NCI-H187 (cell line): ENCODE data around the gene MLLT6.

ENCODE experiments used
- DNase-seq, 2 experiments: peaks; one replicate each; lab custom pipeline; 2025; lab: John Stamatoyannopoulos, UW

Gene MLLT6

DNA sequence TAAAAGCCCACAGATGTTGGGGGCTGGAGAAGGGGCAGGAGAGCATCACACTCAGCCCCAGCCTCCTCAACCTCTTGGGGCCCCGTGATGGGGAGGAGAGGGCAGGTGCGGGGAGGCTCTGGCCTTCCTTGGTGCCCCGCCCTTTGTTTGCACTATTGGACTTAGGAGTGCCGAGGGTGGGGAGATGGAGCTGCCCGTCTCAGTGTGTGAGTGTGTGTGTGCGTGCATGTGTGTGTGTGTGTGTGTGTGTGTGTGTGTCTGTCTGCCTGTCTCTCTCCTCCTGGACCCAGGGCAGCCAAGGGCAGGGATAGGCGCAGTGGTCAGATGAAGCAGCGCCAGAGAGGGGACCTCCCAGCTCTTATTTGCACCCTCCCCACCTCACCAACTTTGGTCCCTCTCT lies 21.1 kb downstream of the MLLT6 start:
- DNase-seq = peak; percentile 17 to 37

DNA sequence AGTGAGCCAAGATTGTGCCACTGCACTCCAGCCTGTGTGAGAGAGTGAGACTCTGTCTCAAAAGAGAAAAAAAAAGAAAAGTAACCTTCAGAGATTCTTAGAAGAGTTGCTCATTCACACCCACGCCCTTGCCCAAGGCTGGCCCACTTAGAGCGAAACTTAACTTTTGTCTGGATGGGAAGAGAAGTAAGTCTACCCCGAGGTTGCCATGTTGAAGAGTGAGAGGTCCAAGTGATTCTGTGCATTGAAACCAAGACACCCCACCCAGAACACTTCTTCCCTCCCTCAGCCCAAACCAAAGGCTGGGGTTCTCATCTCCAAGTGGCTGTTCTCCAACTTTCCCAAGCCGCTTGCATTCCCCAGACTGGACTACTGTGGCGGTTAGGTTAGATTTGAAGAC lies 22.7 kb downstream of the MLLT6 start:
- no peak for DNase-seq

DNA sequence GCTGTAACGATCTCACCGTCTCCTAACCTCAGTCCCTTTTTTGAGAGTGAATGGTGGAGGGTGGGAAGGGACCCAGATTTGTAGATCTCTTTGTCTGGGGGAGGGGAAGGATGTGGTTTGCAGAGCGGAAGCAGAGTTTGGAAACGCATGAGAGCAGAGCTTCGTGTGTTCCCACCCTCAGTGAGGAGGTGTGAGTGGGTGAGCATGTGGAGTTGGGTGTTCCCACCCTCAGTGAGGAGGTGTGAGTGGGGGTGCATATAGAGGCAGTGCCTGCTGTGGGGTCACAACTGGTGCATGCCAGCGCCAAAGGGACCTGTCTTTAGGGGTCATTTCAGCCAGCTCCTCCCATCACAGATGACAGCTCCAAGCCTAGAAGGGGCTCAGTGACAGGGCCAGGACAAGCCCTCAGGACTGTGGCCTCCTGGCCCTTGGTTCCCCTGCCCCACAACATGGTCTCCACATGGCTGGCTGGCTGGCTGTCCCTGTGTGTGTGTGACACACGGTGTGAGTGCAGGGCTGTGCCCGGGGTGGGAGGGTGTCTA lies 23.3 kb downstream of the MLLT6 start:
- no peak for DNase-seq

DNA sequence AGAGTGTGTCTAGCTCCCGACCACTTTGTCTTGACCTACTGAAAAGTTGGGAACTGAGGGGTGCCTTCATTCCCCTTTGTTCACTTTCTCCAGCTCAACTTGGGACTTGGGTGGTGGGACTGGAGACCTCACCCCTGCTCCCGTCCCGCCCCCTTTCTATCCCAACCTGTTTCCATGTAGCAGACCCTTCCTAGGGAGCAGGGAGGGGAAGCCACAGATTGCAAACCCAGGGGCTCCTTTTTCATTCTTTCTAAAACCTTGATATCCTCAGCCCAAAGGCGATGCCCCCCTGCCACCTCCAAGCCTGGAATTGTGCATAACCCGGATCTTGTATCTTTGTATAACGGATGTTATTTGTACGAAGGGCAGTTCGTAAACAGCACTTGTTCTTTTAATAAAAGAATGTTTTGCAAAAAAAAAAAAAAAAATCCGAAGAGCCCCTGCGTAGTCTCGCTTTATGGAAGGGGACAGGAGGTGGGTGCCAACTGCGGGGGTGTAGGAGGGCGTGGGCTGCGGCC lies 24.4 kb downstream of the MLLT6 start:
- DNase-seq = no peak

DNA sequence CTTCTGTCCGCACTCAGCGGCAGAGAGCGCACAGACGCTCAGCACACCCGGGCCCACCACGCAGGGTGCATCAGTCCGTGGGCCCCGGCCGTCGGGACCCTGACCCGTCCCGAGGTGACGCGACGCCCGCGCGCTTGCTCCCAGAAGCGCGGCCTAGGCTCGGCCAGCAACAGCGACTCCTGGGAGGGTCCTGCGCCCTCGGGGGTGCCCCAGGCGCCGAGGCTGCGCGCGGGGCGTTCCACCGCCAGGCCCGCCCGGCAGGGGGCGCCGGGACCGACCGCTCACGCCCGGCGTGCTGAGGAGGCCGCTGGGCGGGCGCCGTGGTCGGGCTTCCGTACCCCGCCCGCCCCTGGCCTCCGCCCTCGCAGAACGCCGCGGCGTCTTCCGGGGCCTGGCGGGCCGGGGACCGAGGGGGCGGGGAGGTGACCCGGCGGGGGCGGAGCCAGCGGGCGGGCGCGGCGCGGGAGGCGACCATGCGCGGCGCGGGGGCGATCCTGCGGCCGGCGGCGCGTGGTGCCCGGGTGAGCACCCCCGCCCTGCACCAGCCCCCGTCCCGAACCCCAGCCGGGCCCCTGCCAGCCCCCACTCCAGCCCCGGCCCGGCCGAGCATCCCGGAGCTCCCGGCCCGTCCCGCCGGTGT lies 24.9 kb downstream of the MLLT6 start, which contains the start of gene CISD3:
CISD3 (plus strand) TSS at position 456 of the 640 bp plus-strand sequence; CDS start at position 474, 18 bp downstream.
- peak; percentile 34 to 75 for DNase-seq

DNA sequence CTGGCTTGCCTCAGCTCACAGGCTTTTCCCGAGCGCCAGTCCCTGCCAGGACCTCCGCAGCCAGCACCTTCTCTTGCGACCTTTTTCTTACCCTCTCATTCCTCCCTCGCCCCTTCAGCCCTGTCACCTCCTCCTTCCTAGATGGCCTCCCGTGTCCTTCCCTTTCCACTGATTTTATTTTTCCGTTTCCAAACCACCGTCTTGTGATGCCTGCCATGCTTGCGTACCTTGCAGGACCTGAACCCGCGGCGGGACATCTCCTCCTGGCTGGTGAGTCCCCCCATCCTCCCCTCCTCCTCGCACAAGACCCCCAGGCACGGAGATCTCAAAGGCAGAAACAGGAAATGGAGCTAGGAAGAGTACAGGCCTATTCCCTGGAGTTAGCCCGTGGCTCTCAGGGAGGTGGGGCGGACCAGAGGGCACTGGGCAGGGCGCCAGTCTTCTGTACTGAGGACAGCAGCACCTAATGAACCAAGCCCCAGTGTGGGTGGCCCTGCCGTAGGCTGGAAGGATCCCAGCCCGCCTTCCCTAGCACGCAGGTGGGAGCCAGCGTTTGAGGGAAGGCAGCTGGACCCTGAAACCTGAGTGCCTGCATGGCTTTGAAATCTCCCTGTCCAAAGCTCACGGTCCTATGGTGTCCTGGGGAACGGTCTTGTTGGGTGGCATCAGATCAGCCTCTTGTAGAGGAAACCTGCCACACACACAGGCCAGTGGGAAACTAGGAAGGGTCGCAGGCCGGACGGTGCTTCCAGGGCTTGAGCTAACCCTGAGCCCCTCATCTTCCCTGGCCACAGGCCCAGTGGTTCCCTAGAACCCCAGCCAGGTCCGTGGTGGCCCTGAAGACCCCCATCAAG lies 25.7 kb downstream of the MLLT6 start:
- no peak for DNase-seq

DNA sequence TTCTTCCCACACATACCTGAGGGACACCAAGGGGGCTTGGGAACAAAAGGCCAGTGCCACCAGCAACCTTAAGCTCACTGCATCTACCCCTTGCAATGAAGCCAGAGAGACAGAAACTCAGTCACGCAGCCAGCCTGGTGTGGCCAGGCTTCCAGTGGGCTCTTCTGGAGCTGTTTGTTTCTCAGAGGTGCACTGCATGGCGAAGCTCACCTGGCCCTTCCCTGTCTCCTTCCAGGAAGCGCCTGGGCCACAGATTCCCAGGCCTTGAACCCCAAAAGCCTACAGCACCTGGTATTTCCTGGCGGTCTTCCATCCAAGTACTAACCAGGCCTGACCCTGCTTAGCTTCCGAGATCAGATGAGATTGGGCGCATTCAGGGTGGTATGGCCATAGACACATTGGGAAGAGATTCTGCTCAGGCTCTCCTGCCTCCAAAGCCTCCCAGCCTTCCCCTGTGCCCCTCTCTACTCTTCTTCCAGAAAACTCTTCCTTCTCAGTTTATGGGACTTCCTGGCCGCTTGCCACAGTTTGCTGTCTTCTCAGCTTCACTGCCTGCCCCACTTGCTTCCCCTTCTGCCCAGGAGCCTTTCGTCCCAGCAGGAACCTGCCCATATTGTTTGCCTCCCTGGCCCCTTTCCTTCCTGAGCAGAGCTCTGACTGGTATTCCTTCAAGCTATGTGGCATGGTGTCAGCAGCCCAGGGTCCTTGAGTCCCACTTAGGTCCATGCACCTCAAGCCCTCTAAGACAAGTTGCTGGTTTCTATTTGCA lies 26.6 kb downstream of the MLLT6 start:
- no peak for DNase-seq

DNA sequence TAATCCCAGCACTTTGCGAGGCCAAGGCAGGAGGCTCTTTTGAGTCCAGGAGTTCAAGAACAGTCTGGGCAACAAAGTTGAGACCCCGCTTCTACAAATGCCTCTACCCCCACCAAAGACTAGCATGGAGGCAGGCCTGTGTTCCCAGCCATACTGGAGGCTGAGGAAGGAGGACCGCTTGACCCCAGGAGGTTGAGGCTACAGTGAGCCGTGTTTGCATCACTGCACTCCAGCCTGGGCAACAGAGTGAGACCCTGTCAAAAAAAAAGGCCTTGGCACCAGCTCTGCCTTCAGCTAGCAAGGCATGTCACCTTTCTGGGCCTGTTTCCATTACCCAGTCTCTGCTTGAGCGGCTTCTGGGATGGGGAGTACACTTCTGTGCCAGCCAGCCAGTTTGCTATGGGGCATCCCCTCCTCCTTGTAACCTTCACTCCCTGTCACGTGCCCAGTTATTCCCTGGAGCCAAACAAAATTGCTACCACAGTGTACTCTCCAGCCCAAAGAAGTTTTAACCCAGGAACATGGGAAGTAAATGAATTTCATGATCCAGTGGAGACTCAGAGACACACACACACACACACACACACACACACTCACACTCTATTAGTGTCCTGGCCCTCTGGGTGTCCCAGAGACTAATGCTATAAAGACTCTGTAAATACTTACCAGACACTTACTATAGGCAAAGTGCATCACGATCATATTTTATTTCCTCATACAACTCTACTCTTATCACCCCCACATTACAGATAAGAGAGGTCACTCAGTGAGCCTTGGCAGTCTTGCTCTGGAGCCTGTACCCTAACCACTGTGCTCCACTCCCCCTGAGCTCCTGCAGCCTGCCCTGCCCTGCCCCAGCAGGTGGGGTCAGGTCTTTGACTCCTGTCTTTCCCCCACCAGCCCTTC lies 27.6 kb downstream of the MLLT6 start:
- DNase-seq = no peak

DNA sequence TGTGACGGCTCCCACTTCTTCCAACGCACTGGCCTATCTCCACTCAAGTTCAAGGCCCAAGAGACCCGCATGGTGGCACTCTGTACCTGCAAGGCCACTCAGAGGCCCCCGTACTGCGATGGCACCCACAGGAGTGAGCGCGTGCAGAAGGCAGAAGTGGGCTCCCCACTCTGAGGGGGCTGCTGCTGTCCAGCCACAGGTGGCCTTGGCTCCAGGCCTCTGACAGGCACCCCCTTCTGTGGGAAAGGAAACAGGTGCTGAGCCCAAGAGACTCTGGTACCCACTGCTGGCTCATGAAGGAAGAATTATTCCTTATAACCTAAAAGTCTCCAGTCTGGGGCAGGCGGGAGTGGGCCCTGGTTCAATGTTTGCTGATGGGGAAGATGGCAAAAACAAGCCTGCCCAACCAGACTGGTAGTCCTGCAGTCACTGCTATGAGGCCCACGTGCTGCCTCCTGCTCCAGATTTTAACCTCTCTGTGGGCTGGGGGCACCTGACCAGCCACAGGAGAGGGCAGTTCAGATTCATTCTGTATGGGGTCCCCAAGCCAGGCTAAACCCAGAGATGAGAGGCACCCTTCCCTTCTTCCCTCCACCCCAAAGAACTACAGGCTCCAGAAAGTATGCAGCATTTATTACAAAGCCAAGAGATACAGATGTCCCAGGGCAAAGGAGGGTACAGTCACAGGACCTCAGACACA lies 28.4 kb downstream of the MLLT6 start:
- no peak for DNase-seq

DNA sequence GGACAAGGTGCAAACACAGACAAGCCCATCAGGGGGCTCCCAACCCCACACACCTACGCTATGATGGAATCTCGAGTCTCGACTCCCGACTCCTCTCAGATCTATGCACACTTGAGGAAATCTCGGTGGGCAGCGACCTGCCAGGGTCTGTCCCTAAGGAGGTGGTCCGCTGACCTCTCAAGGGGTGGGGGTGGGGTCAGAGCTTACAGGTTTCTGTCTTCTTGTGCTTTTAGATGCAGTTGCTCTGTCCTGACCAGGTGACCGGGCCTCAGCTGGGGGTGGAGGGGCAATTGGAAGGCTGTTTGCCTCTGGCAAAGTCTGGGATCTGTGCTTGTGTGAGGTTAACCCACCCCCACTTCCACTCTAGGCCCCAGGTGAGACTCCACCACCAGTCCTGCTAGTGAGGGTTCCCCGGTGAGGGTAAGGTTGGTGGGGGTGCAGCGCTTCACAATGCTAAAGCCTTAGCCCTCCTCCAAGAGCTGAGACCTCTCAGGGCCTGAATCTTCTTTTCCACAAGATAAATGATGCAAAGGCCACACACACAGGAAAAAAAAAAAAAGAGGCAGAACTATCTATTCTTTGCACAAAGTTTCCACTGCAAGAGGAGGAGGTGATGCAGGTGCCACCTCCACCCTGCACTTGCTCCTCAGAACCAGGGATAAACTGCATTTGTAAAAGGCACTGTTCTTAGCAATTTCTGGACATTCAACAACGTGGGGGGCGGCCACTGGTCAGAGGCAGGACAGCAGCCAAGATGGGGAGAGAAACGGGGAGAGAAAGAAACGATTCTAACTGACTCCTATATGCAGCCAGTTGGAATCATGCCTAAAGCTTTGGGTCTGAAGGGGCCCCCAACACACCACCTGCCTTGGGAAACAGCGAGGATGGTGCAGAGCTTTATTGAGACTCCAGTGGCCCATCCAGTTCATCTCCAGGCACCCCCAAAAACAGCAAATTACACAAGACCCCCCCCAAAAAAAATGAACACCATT lies 29.2 kb downstream of the MLLT6 start:
- no peak for DNase-seq

DNA sequence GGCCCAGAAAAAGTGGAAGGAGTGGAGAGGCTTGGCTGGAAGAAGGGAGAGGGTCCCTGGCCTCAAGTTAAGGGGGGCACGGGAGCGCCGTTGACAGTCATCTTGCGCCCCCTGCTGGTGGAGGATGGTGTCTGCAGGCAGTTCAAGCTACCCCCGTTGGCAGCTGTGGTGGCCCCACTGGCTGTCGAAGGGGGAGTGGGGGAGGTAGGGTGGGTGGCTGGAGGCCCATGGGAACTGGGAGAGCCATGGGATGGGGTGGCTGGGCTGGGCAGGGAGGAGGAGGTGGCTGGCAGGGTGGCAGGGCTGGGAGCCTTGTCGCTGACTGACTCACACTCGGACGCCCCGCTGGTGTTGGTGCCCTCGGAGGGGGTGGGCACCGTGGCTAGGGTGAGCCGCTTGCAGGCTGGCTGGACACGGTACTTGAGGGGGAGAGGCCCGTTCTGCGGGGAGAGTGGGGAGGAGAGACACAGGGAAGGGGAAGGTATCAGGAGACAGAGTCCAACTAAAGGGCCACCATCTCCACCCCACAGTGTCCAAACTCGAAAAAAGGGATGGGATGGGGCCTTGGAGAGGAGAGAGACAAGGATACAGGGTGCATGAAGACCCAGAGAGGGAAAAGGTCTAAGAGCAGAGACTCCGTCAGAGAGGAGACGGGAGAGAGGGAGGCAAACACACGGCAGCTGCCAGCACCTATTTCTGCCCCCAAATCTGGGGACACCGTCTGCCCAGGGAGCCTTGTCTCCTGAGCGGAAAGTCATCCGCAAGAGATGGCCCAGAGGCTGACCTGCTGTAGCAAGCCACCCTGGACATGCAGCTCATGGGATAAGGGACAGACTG lies 30.3 kb downstream of the MLLT6 start:
- DNase-seq = no peak

DNA sequence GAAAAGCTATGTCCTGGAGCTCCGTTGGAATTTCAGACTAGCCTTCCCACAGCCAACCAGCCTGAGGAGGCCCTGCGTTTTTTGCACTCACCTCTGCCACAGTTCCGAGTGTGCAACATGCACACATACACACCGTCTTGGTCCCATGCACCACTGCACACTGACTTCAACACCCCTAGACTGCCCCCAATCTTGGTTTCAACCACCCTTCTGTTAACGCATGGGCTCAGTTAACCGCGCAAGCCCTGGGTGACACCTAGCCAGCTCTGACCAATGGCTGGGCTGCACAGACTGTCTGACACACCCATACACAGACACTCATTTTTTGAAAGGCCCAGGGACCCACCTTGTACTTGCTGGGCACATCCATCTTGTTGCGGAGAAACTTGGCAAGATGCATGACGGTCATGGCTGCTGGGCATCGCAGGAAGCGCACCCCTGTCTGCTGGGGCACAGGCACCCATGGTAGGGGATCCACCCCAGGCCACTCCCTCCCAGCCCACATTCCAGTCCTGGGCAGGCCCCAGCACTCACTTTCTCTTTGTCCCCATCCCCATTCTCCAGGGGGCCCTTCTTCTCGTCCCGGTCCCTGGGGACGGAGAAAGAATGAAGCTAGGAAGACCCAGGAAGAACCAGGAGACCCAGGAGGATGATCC lies 33.1 kb downstream of the MLLT6 start:
- no peak for DNase-seq

DNA sequence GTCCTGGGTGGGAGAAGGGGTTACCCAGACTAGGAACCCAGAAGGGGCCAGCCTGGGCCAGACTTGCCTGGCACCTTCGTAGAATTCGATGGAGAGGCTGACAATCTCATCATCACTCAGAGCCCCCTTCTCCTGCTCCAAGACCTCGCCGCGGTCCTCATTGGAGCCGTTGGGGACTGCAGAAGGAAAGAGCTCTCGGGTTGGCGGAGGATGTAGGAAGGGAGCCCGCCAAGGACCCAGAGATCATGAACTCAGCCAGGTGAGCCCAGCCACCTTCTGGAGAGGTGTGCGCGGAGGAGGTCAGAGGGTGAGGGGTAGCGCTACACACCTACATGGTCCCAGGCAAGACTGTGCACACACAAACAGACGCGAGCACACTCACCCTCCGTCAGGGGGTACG lies 33.6 kb downstream of the MLLT6 start:
- no peak for DNase-seq

DNA sequence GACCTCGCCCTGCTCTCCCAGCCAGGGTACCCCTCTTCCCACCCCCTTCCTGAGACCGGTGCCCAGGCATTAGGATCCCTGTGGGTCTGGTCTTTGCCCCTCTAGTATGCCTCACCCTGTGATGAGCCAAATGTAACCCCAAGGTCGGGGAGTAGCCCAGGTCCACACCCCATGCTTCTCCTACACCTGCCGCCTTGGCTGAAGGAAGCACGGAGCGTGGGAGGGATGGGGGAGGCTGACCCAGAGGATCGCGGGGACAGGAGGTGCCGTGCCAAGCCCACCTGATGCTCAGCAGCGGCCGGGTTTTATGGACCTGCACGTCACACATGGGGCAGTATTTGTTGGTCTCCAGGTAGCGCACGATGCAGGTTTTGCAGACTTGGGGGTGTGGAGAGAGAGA lies 34.2 kb downstream of the MLLT6 start:
- no peak for DNase-seq

DNA sequence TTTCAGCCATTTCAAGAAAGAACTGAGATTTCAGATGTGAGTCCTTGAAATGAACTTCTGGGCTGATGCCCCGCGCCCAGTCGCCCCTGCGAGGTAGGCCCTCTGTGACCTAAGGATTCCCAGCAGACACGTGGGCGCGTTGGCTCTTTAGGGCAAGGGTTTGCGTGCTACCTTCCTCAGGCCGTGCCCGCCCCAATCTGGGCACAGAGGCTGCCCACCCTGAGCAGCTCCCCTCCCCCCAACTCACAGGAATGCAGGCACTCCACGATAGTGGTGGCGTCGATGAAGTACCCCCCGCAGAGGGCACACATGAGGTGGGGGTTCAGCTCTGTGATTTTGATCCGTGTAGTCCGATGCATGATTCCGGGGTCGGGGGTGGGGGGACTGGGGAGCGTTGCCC lies 35.0 kb downstream of the MLLT6 start:
- DNase-seq = no peak

DNA sequence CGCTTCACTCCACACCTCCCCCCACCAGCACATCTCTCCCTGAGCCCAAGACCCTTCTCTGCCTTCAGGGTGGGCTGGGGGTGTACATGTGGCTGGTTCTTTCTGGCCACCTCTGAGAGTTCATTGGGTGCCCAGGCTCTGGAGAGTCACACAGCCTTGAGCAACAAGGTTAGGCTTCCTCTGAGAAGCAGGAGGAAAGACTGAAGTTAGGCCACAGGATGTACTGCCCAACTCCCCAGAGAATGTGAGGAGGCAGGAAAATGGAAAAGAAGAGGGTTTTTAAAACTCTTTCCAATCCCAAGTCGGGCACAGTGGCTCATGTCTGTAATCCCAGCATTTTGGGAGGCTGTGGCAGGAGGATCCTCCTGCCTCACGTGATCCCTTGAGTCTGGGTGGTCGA lies 35.7 kb downstream of the MLLT6 start:
- no peak for DNase-seq

DNA sequence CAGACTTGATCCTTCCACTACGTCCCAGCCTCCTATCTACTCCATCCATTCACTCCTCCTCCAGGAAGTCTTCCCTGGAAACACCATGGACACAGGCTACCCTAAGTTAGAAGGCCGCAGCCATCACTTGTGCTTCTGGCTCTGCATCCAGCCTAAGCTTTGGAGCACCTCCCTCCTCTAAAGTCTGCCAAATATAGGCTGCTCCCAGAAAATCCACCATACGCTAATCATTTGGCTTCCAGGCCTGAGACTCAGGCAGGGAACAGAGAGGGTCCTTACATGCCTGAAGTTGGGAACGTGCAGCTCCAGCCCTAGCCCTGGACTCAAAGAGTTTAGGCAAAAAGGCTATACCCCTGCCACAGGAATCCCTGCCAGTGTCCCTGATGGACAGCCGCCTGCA lies 36.4 kb downstream of the MLLT6 start:
- no peak for DNase-seq

DNA sequence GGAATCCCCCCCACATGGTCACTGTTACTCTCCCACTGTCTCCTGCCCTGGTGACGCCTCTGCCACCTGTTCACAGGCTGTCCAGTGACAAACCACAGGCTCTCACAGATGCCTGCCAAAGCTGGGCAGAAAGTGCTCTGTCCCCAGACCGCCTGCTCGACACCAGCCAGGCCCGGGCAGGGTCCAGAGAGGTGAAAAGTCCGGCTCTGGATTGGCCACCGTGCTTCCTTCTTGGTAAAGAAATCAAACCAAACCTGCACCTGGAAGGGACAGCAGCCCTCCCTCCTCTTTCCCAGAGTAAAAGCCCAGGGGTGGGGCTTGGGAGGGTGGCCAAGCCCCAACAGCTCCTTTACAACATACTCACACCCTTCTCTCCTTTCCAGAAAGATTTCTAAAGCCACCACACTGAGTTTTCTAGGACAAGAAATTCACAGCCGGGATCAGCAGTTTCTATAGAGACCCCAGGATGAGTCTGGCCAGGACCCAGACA lies 36.9 kb downstream of the MLLT6 start:
- no peak for DNase-seq
